Bladder microvascular endothelial cell (primary cell): ENCODE results near the gene TNNC2. TPM values are rescaled to one million over a fixed set of nuclear protein-coding genes. Genes with fewer than 3 reads are reported as not detected.

Source experiments
- total RNA-seq: library from RNA; depleted of rRNA; stranded (reverse); fragments of >200 nt; gene quantifications from 2 replicates; pipeline ENCODE4 v1.2.3, GENCODE V29; 2014

TNNC2 gene
- total RNA-seq = not detected in 2 replicates

GRCh38 chr20:45827030-45827652, at the start of gene TNNC2:
TSS of gene TNNC2 (minus strand) at chr20:45827312. CDS start at chr20:45827248, 64 bp downstream.

GRCh38 chr20:45857114-45857881, 30.2 kb upstream of the TNNC2 start, which contains the start of the genes ACOT8 and ZSWIM3:
TSS of gene ACOT8 (minus strand) at chr20:45857392. CDS start at chr20:45857315, 77 bp downstream.
TSS of gene ZSWIM3 (plus strand) at chr20:45857614. CDS start at chr20:45857826, 212 bp downstream.

GRCh38 chr20:45833030-45833882, 6.1 kb upstream of the TNNC2 start, which contains the start of gene SNX21:
TSS of gene SNX21 (plus strand) at chr20:45833799. CDS start at chr20:45833920, 121 bp downstream.

GRCh38 chr20:45812157-45813005, 14.7 kb downstream of the TNNC2 start, which contains the start of gene UBE2C:
TSS of gene UBE2C (plus strand) at chr20:45812644. CDS start at chr20:45812696, 52 bp downstream.

Other genes with a start within 250 kb of the TNNC2 start
- gene WFDC8, start 248.0 kb downstream of the TNNC2 start, total RNA-seq = not detected in 2 replicates
- not detected in 2 replicates for gene WFDC10A, start 197.6 kb downstream of the TNNC2 start, total RNA-seq
- gene WFDC9, start 196.0 kb downstream of the TNNC2 start, total RNA-seq = not detected in 2 replicates
- gene WFDC11, start 157.1 kb downstream of the TNNC2 start, total RNA-seq = not detected in 2 replicates
- gene WFDC13, start 125.3 kb downstream of the TNNC2 start, total RNA-seq = not detected in 2 replicates
- not detected in 2 replicates for gene WFDC10B, start 122.3 kb downstream of the TNNC2 start, total RNA-seq
- not detected in 2 replicates for gene SPINT4, start 105.0 kb downstream of the TNNC2 start, total RNA-seq
- gene WFDC3, start 35.4 kb downstream of the TNNC2 start, total RNA-seq = not detected in 2 replicates
- gene DNTTIP1, start 35.4 kb downstream of the TNNC2 start, total RNA-seq = 12.7 and 13.6 TPM in 2 replicates
- gene UBE2C, start 14.7 kb downstream of the TNNC2 start, total RNA-seq = 8.9 and 20.7 TPM in 2 replicates
- 10.2 and 13.4 TPM in 2 replicates for gene SNX21, start 6.5 kb upstream of the TNNC2 start, total RNA-seq
- 26.4 and 32.9 TPM in 2 replicates for gene ACOT8, start 30.1 kb upstream of the TNNC2 start, total RNA-seq
- gene ZSWIM3, start 30.3 kb upstream of the TNNC2 start, total RNA-seq = 6.0 and 9.9 TPM in 2 replicates
- 1.9 and 4.0 TPM in 2 replicates for gene ZSWIM1, start 53.9 kb upstream of the TNNC2 start, total RNA-seq
- gene SPATA25, start 60.3 kb upstream of the TNNC2 start, total RNA-seq = 0.49 and 0.50 TPM in 2 replicates
- 2.6 and 2.8 TPM in 2 replicates for gene NEURL2, start 63.9 kb upstream of the TNNC2 start, total RNA-seq
- gene CTSA, start 64.0 kb upstream of the TNNC2 start, total RNA-seq = 37.2 and 80.9 TPM in 2 replicates
- gene PLTP, start 84.8 kb upstream of the TNNC2 start, total RNA-seq = 3.4 and 6.7 TPM in 2 replicates
- gene PCIF1, start 107.4 kb upstream of the TNNC2 start, total RNA-seq = 7.3 and 11.3 TPM in 2 replicates
- 6.2 and 13.3 TPM in 2 replicates for gene ZNF335, start 144.9 kb upstream of the TNNC2 start, total RNA-seq
- gene MMP9, start 181.6 kb upstream of the TNNC2 start, total RNA-seq = 0.06 TPM in 1 of 2 replicates, not detected in the other
- gene SLC12A5, start 201.9 kb upstream of the TNNC2 start, total RNA-seq = 0.81 and 1.3 TPM in 2 replicates